ENCODE data around the gene CCDC192.

DNA sequence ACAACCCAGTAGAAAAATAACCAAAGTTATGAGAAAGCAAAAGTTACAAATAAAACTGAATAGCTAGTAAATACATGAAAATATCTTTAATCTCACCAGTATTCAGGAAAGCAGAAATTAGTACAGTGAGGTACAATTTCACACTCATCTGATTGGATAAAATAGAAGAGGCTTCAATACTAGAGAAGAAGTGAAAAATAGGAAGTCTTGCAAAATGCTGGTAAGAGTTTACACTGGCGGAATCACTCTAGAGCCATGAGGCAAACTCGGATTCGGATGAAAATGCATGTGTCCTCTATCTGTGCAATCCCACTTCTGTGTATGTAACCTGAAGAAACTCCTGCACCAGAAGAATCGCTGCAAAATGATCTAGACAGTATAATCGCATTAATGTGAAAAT is 128.9 kb downstream of the CCDC192 start:
- TF ChIP-seq, protein P1, sequence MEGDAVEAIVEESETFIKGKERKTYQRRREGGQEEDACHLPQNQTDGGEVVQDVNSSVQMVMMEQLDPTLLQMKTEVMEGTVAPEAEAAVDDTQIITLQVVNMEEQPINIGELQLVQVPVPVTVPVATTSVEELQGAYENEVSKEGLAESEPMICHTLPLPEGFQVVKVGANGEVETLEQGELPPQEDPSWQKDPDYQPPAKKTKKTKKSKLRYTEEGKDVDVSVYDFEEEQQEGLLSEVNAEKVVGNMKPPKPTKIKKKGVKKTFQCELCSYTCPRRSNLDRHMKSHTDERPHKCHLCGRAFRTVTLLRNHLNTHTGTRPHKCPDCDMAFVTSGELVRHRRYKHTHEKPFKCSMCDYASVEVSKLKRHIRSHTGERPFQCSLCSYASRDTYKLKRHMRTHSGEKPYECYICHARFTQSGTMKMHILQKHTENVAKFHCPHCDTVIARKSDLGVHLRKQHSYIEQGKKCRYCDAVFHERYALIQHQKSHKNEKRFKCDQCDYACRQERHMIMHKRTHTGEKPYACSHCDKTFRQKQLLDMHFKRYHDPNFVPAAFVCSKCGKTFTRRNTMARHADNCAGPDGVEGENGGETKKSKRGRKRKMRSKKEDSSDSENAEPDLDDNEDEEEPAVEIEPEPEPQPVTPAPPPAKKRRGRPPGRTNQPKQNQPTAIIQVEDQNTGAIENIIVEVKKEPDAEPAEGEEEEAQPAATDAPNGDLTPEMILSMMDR (IDR thresholded peaks at IDR 0.05): no peak
- no peak for TF ChIP-seq POLR2A (IDR thresholded peaks at IDR 0.05)
